HepG2 (cell line): ENCODE measurements around the gene TP53AIP1. TPM values are rescaled to one million over a fixed set of nuclear protein-coding genes. Genes with fewer than 3 reads are reported as not detected.

ENCODE experiments used
- ATAC-seq: fragments of 200-7000 bp; cut with Tn5 transposase; 3 replicates; pipeline ENCODE4 v1.9.1; 2020; ENCODE audit warnings: mild to moderate bottlenecking, moderate library complexity
- BruUV-seq: library from RNA; stranded (reverse); fragments of 400-500 nt; replicated peaks from 2 replicates; lab custom pipeline; 2021; lab: Mats Ljungman, UMichigan
- CTCF ChIA-PET: fragments of 300-600 bp; formaldehyde crosslinking; extraction: SDS; loops from one replicate; lab custom pipeline; 2021; ENCODE audit warnings: low total read pairs, inconsistent platforms, low intra/inter-chr PET ratio; lab: Yijun Ruan, JAX
- POLR2A ChIA-PET: fragments of 350-600 bp; sonication (Branson Sonifier 250); formaldehyde crosslinking; loops from one replicate; lab custom pipeline; 2020; ENCODE audit warnings: antibody characterized with exemption, inconsistent platforms; lab: Yijun Ruan, JAX
- DNase-seq: peaks from one replicate; pipeline ENCODE4 v3.0.0-alpha.2; 2015; ENCODE audit warnings: low spot score
- FAIRE-seq: peaks from 3 replicates; lab custom pipeline; 2011; peaks lifted over from hg19 to GRCh38; lab: Jason Lieb, UNC
- H2AFZ ChIP-seq: one replicate; pipeline ENCODE4 v1.6.1; 2011; ENCODE audit warnings: low read length, inconsistent platforms
- H3K27ac ChIP-seq: fragments of 300-600 bp; 3 replicates; pipeline ENCODE4 v1.8.0; 2011; ENCODE audit warnings: mixed run types, mild to moderate bottlenecking, mixed read lengths, low read length, inconsistent platforms; ENCODE audit not compliant: insufficient read depth; ENCODE audit errors: extremely low read length
- H3K27me3 ChIP-seq, 2 experiments: fragments of 200-600 bp in 1 of 2; 2 replicates in 1 of 2; 3 replicates in 1 of 2; pipeline versions ENCODE4 v1.6.0 to v1.8.0; 2011; ENCODE audit warnings: low read length in 2 of 2, mild to moderate bottlenecking in 2 of 2, moderate library complexity in 2 of 2, inconsistent platforms in 1 of 2; ENCODE audit not compliant: insufficient read depth in 2 of 2, control insufficient read depth in 1 of 2
- H3K36me3 ChIP-seq, 2 experiments: fragments of 200-600 bp in 1 of 2; replicated peaks in 1 of 2; 2 replicates in 1 of 2; 3 replicates in 1 of 2; pipeline versions ENCODE4 v1.5.1 to v1.8.0; 2011; ENCODE audit warnings: low read length in 2 of 2, inconsistent platforms in 1 of 2; ENCODE audit not compliant: insufficient read depth in 2 of 2, control insufficient read depth in 1 of 2
- H3K4me1 ChIP-seq: 2 replicates; pipeline ENCODE4 v1.5.1; 2012; ENCODE audit warnings: low read length, inconsistent platforms; ENCODE audit not compliant: insufficient read depth
- H3K4me2 ChIP-seq: 2 replicates; pipeline ENCODE4 v1.6.0; 2011; ENCODE audit warnings: low read depth, low read length, inconsistent platforms
- H3K4me3 ChIP-seq, 3 experiments: fragments of 200-600 bp in 1 of 3; sonication (generic), shearing (Covaris generic) in 1 of 3; replicated peaks in 1 of 3; 2 replicates each; pipeline ENCODE4 v1.5.1; 2011 to 2016; ENCODE audit warnings: low read length in 3 of 3, inconsistent platforms in 2 of 3, low read depth in 2 of 3, mild to moderate bottlenecking in 2 of 3, control low read depth in 1 of 3, mixed read lengths in 1 of 3; ENCODE audit not compliant: insufficient read depth in 1 of 3
- H3K79me2 ChIP-seq: one replicate; pipeline ENCODE4 v1.6.1; 2011; ENCODE audit warnings: low read length, inconsistent platforms; ENCODE audit not compliant: insufficient read depth
- H3K9ac ChIP-seq: 2 replicates; pipeline ENCODE4 v1.6.0; 2011; ENCODE audit warnings: mild to moderate bottlenecking, low read depth, low read length, inconsistent platforms; ENCODE audit not compliant: insufficient read depth
- H3K9me3 ChIP-seq: 2 replicates; pipeline ENCODE4 v1.5.1; 2012; ENCODE audit warnings: mild to moderate bottlenecking, low read length
- H4K20me1 ChIP-seq: 2 replicates; pipeline ENCODE4 v1.6.0; 2011; ENCODE audit warnings: inconsistent platforms, mild to moderate bottlenecking, low read length, moderate library complexity; ENCODE audit not compliant: insufficient read depth
- HDAC1 ChIP-seq: sonication (generic); formaldehyde crosslinking; IDR thresholded peaks from 2 replicates; pipeline ENCODE4 v1.5.1; 2020; ENCODE audit warnings: mild to moderate bottlenecking, missing genetic modification reagents
- HOXA9 ChIP-seq: sonication (generic); formaldehyde crosslinking; IDR thresholded peaks from 2 replicates; pipeline ENCODE4 v1.8.1; 2022; ENCODE audit warnings: missing genetic modification reagents, mild to moderate bottlenecking, moderate library complexity, borderline replicate concordance
- KLF13 ChIP-seq: sonication (generic); formaldehyde crosslinking; IDR thresholded peaks from 2 replicates; pipeline ENCODE4 v1.4.0; 2020; ENCODE audit warnings: mild to moderate bottlenecking, missing genetic modification reagents
- KLF15 ChIP-seq: sonication (generic); formaldehyde crosslinking; IDR thresholded peaks from 2 replicates; pipeline ENCODE4 v1.8.1; 2023; ENCODE audit warnings: borderline replicate concordance, mild to moderate bottlenecking, inconsistent platforms, missing genetic modification reagents, mixed read lengths
- MEIS1 ChIP-seq: sonication (generic); formaldehyde crosslinking; IDR thresholded peaks from 2 replicates; pipeline ENCODE4 v1.9.0; 2021; ENCODE audit warnings: mild to moderate bottlenecking, missing genetic modification reagents, moderate library complexity, borderline replicate concordance
- SMAD9 ChIP-seq: sonication (generic); formaldehyde crosslinking; IDR thresholded peaks from 2 replicates; pipeline ENCODE4 v1.5.1; 2020; ENCODE audit warnings: mild to moderate bottlenecking, missing genetic modification reagents
- SNAPC2 ChIP-seq: sonication (generic); formaldehyde crosslinking; IDR thresholded peaks from 2 replicates; pipeline ENCODE4 v1.8.1; 2022; ENCODE audit warnings: mild to moderate bottlenecking, missing genetic modification reagents
- UBTF ChIP-seq: sonication (generic); formaldehyde crosslinking; IDR thresholded peaks from 2 replicates; pipeline ENCODE4 v1.4.0; 2020; ENCODE audit warnings: mild to moderate bottlenecking, missing genetic modification reagents
- ZNF264 ChIP-seq: sonication (generic); formaldehyde crosslinking; IDR thresholded peaks from 2 replicates; pipeline ENCODE4 v1.4.0; 2020; ENCODE audit warnings: missing genetic modification reagents
- ZNF329 ChIP-seq: sonication (generic); formaldehyde crosslinking; IDR thresholded peaks from 2 replicates; pipeline ENCODE4 v1.9.0; 2021; ENCODE audit warnings: low read depth, mild to moderate bottlenecking, missing genetic modification reagents
- ZNF367 ChIP-seq: sonication (generic); formaldehyde crosslinking; IDR thresholded peaks from 2 replicates; pipeline ENCODE4 v1.4.0; 2020; ENCODE audit warnings: missing genetic modification reagents, borderline replicate concordance
- ZNF768 ChIP-seq: sonication (generic); formaldehyde crosslinking; IDR thresholded peaks from 2 replicates; pipeline ENCODE4 v1.4.0; 2020; ENCODE audit warnings: missing genetic modification reagents
- ZSCAN25 ChIP-seq: sonication (generic); formaldehyde crosslinking; IDR thresholded peaks from 2 replicates; pipeline ENCODE4 v1.8.0; 2022; ENCODE audit warnings: mild to moderate bottlenecking, missing genetic modification reagents
- WGBS: methylation state at CpG from one replicate; pipeline ENCODE4 v1.1.6; 2017; ENCODE audit warnings: low lambda C conversion rate; 5-methylcytosine and 5-hydroxymethylcytosine counted together
- in situ Hi-C: cut with HindIII; loops from 2 replicates; pipeline ENCODE4 v1.10.0; 2017; ENCODE audit warnings: low pct_unique_long_range_greater_than_20kb; ENCODE audit not compliant: extremely low pct_ligation_motif_present
- intact Hi-C: fragments of 100-400 bp; cut with micrococcal nuclease; formaldehyde crosslinking; loops from one replicate; pipeline ENCODE4 v1.10.0; 2022; ENCODE audit not compliant: unreplicated experiment
- polyA plus RNA-seq, 8 experiments: library from polyadenylated mRNA; depleted of rRNA in 3 of 8; stranded (reverse) in 7 of 8; unstranded in 1 of 8; fragments of >200 nt; fragmentation: Illumina TruSeq in 4 of 8; extraction: Trizol in 4 of 8; gene quantifications; 2 replicates each; pipeline versions ENCODE4 v1.2.1 to v1.2.3, GENCODE V29; 2011 to 2016; ENCODE audit warnings: low read depth in 4 of 8, missing spikeins in 1 of 8, mixed read lengths in 1 of 8; ENCODE audit not compliant: insufficient read depth in 1 of 8
- total RNA-seq, 5 experiments: library from RNA; depleted of rRNA; stranded (reverse); fragments of >200 nt; fragmentation: Illumina TruSeq; extraction: Trizol; gene quantifications; 2 replicates each; pipeline ENCODE4 v1.2.3, GENCODE V29; 2016; ENCODE audit warnings: low read depth in 1 of 5

Gene TP53AIP1
- total and polyA plus RNA-seq, 2 of the 13 experiments (the other 11 are each of a cell fraction or from before 2014, with no cell fraction given) = 0.11 TPM; not detected in 1

GRCh38 chr11:128891913-128892398, 50.7 kb downstream of the TP53AIP1 start:
- H4K20me1 ChIP-seq = no peaks in the 10 kb centered on the region
- FAIRE-seq (no peak), DNase-seq (no peak), ATAC-seq (no peak)
- H3K9me3 ChIP-seq = no peaks in the 10 kb centered on the region
- CTCF ChIA-PET = no interaction called here
- no peak overlapping the region for H2AFZ ChIP-seq
- BruUV-seq = no TSS peak
- H3K27ac ChIP-seq = no peak overlapping the region
- TF ChIP-seq SMAD9 (CRISPR knock-in tag) (no peak), ZNF264 (CRISPR knock-in tag) (no peak), KLF13 (no peak), ZNF367 (CRISPR knock-in tag) (no peak), SNAPC2 (CRISPR knock-in tag) (no peak), MEIS1 (no peak)
- H3K9ac ChIP-seq = no peak overlapping the region
- H3K4me2 ChIP-seq = no peak overlapping the region
- WGBS = 14% methylated on average over 6 of the region's 6 CpGs
- POLR2A ChIA-PET = no interaction called here
- peaks cover 11 to 62% of the 10 kb centered on the region in 2 experiments for H3K27me3 ChIP-seq
- intact Hi-C loops = no loop called here
- H3K36me3 ChIP-seq = no peaks in the 10 kb centered on the region
- H3K4me1 ChIP-seq = peaks cover 24% of the 10 kb centered on the region
- no peak overlapping the region for H3K4me3 ChIP-seq
- in situ Hi-C loops = loop anchor here (25.0 kb wide), 1 partner anchor 795 kb away; no protein-coding TSS in a partner anchor
- H3K79me2 ChIP-seq = no peaks in the 10 kb centered on the region

- WGBS = 7% methylated on average over 12 of the region's 85 CpGs
- Histone ChIP-seq H3K9me3 (no peaks in the 10 kb centered on the region), H3K4me2 (peak within 1 kb of the TSS; percentile 60), H3K27ac (no peak within 1 kb of the TSS), H2AFZ (no peak within 1 kb of the TSS), H3K79me2 (no peaks in the 10 kb centered on the region), H4K20me1 (no peaks in the 10 kb centered on the region), H3K9ac (no peak within 1 kb of the TSS), H3K4me3 (peak within 1 kb of the TSS in 1 of 3 experiments; percentile 54; a peak in 2 of 6 replicates), H3K27me3 (peaks cover 11 to 65% of the 10 kb centered on the region in 2 experiments), H3K4me1 (peaks cover 24% of the 10 kb centered on the region), H3K36me3 (no peaks in the 10 kb centered on the region)
- peak; percentile 77 for ATAC-seq
- BruUV-seq = no TSS peak
- DNase-seq = no peak
- no peak for FAIRE-seq
- CTCF ChIA-PET = no interaction called here
- intact Hi-C loops = no loop called here
- POLR2A ChIA-PET = no interaction called here
- in situ Hi-C loops = loop anchor here (25.0 kb wide), 1 partner anchor 797 kb away; no protein-coding TSS in a partner anchor
- TF ChIP-seq HDAC1 (CRISPR knock-in tag) (0 out of 2 replicates have a peak, but pooled peaks have one; percentile 40), ZNF329 (CRISPR knock-in tag) (0 out of 2 replicates have a peak, but pooled peaks have one; percentile 50), KLF15 (CRISPR knock-in tag) (no peak), HOXA9 (CRISPR knock-in tag) (no peak), UBTF (CRISPR knock-in tag) (peak; percentile 75; the same call in 1 of the 2 replicates), ZNF768 (CRISPR knock-in tag) (peak; percentile 15; the same call in 1 of the 2 replicates), ZSCAN25 (CRISPR knock-in tag) (0 out of 2 replicates have a peak, but pooled peaks have one; percentile 20)
Measured at GRCh38 chr11:128890543-128891368, 51.9 kb downstream of the TP53AIP1 start, which contains the start of gene KCNJ5. KCNJ5 (plus strand) TSS chr11:128891356; CDS start chr11:128911274, 19,918 bp downstream.
